Prostate gland (tissue), 2 donors: ENCODE results near the gene BABAM2.

Experiments
- POLR2A ChIP-seq: fragments of 450-650 bp; IDR thresholded peaks from one replicate; pipeline ENCODE4 v1.6.1; 2016; ENCODE audit warnings: antibody characterized with exemption, mild to moderate bottlenecking
- POLR2AphosphoS5 ChIP-seq: sonication (generic); formaldehyde crosslinking; IDR thresholded peaks from one replicate; pipeline ENCODE4 v1.6.1; 2017; ENCODE audit warnings: antibody characterized with exemption
- TF ChIP-seq, protein P1 (sequence below), 4 experiments: fragments of 200-600 bp in 2 of 4; fragments of 450-650 bp in 2 of 4; sonication (generic) in 2 of 4; IDR thresholded peaks; 1 replicate in 3 of 4; 2 replicates in 1 of 4; pipeline ENCODE4 v1.5.1; 2016 to 2019; ENCODE audit warnings: antibody characterized with exemption in 4 of 4, mild to moderate bottlenecking in 2 of 4, moderate library complexity in 2 of 4

DNA sequence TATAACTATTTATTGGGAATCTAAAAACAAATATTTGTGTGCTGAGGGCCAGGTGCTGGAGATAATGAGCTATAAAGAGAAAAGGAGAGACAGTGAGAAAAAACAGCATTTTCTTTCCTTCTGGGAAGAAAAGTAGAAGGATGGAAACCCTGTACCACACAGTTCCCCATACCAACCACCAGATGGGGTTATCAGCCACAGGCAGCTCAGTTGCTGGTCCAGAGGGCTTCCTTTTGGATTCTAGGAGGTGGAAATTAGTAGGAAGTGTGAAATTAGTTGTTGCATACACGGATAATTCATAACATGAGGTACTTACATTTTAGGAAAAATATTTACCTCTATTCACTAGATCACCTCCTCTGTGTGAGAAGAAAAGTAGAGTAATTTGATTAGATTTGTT, 265.1 kb downstream of the BABAM2 start:
- TF ChIP-seq, protein P1, sequence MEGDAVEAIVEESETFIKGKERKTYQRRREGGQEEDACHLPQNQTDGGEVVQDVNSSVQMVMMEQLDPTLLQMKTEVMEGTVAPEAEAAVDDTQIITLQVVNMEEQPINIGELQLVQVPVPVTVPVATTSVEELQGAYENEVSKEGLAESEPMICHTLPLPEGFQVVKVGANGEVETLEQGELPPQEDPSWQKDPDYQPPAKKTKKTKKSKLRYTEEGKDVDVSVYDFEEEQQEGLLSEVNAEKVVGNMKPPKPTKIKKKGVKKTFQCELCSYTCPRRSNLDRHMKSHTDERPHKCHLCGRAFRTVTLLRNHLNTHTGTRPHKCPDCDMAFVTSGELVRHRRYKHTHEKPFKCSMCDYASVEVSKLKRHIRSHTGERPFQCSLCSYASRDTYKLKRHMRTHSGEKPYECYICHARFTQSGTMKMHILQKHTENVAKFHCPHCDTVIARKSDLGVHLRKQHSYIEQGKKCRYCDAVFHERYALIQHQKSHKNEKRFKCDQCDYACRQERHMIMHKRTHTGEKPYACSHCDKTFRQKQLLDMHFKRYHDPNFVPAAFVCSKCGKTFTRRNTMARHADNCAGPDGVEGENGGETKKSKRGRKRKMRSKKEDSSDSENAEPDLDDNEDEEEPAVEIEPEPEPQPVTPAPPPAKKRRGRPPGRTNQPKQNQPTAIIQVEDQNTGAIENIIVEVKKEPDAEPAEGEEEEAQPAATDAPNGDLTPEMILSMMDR (IDR thresholded peaks at IDR 0.05), result peak in 3 of 4 experiments; percentile 39 to 41 (median 41)
- TF ChIP-seq POLR2A, result no peak
- TF ChIP-seq POLR2AphosphoS5, result no peak
